Gastroesophageal sphincter (tissue), 4 donors: ENCODE results near the gene MBD3L3. TPM values are rescaled to one million over a fixed set of nuclear protein-coding genes. Genes with fewer than 3 reads are reported as not detected.

Source experiments
- ATAC-seq: fragments of 150-250 bp; one replicate; pipeline ENCODE4 v1.9.1; 2016; ENCODE audit warnings: mild to moderate bottlenecking, moderate library complexity
- H3K27ac ChIP-seq, 4 donors: fragments of 200-600 bp; sonication (generic) in 3 of 4; 1 replicate in 3 of 4; 2 replicates in 1 of 4; pipeline ENCODE4 v1.5.1; 2016 to 2019
- H3K27me3 ChIP-seq: fragments of 200-600 bp; sonication (generic); one replicate; pipeline ENCODE4 v1.5.1; 2019
- H3K36me3 ChIP-seq, 2 donors: fragments of 200-600 bp; sonication (generic); one replicate each; pipeline ENCODE4 v1.5.1; 2019; ENCODE audit warnings: control low read depth in 1 of 2
- H3K4me1 ChIP-seq, 3 donors: fragments of 200-600 bp; sonication (generic); 1 replicate in 2 of 3; 2 replicates in 1 of 3; pipeline ENCODE4 v1.5.1; 2016 to 2019; ENCODE audit warnings: control low read depth in 2 of 3
- H3K4me3 ChIP-seq, 2 donors: fragments of 200-600 bp; sonication (generic); one replicate each; pipeline ENCODE4 v1.5.1; 2019; ENCODE audit warnings: mild to moderate bottlenecking in 1 of 2, moderate library complexity in 1 of 2
- H3K9me3 ChIP-seq, 3 donors: fragments of 200-600 bp; sonication (generic); one replicate each; pipeline ENCODE4 v1.5.1; 2017 to 2019; ENCODE audit warnings: control low read depth in 2 of 3
- CTCF ChIP-seq, 4 experiments: fragments of 200-600 bp in 2 of 4; fragments of 450-650 bp in 2 of 4; sonication (generic) in 1 of 4; IDR thresholded peaks; one replicate each; pipeline ENCODE4 v1.5.1; 2017 to 2019; ENCODE audit warnings: antibody characterized with exemption in 4 of 4, mild to moderate bottlenecking in 2 of 4, moderate library complexity in 2 of 4
- EP300 ChIP-seq: sonication (generic); formaldehyde crosslinking; IDR thresholded peaks from one replicate; pipeline ENCODE4 v1.6.1; 2017; ENCODE audit warnings: antibody characterized with exemption, mild to moderate bottlenecking
- POLR2A ChIP-seq, 2 donors: fragments of 450-650 bp; IDR thresholded peaks; one replicate each; pipeline ENCODE4 v1.6.1; 2017; ENCODE audit warnings: antibody characterized with exemption in 2 of 2, mild to moderate bottlenecking in 2 of 2, moderate library complexity in 1 of 2
- POLR2AphosphoS5 ChIP-seq: sonication (generic); formaldehyde crosslinking; IDR thresholded peaks from one replicate; pipeline ENCODE4 v1.6.1; 2017; ENCODE audit warnings: antibody characterized with exemption
- whole genome bisulfite sequencing, 2 donors: methylation state at CpG; one replicate each; pipeline ENCODE4 v1.1.5; 2018; ENCODE audit warnings: low coverage in 1 of 2; 5-methylcytosine and 5-hydroxymethylcytosine counted together
- total RNA-seq, 4 donors: library from RNA; depleted of rRNA; stranded (reverse); fragments of >200 nt; gene quantifications; one replicate each; pipeline ENCODE4 v1.1.0, GENCODE V29; 2016

The MBD3L3 gene
- total RNA-seq, 4 donors from 2014 or later, result not detected

DNA sequence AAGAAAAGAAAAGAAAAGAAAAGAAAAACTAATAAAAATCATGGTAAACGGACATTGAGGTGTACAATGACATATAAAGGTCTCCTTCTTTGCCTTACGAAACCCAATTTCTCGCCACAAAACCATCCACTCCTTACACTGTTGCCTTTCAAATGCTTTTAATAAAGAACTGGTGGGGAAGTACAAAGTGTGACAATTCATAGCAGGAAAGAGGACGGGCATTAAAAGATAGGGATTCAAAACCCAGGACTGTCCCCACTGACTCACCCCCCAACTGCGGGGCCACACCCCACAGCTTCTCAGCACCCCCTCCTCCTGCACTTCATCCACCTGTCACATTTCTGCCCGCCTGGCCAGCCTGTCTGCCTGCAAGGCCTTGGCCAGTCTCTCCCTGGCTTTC lies 39.6 kb downstream of the MBD3L3 start:
- Histone ChIP-seq H3K36me3 (no peaks in the 10 kb centered on the region), H3K27me3 (peaks cover 11% of the 10 kb centered on the region), H3K4me3 (no peak overlapping the region), H3K4me1 (no peaks in the 10 kb centered on the region), H3K9me3 (peaks cover 0 to 11% (median 0%) of the 10 kb centered on the region in 3 donors), H3K27ac (no peak overlapping the region)
- 71 to 78% methylated on average over 3 to 4 of the region's 6 CpGs for WGBS, 2 donors
- no peak for TF ChIP-seq POLR2A (IDR thresholded peaks at IDR 0.05)
- TF ChIP-seq EP300, result no peak
- TF ChIP-seq CTCF (IDR thresholded peaks at IDR 0.05), result no peak
- no peak for TF ChIP-seq POLR2AphosphoS5
- ATAC-seq, result no peak

DNA sequence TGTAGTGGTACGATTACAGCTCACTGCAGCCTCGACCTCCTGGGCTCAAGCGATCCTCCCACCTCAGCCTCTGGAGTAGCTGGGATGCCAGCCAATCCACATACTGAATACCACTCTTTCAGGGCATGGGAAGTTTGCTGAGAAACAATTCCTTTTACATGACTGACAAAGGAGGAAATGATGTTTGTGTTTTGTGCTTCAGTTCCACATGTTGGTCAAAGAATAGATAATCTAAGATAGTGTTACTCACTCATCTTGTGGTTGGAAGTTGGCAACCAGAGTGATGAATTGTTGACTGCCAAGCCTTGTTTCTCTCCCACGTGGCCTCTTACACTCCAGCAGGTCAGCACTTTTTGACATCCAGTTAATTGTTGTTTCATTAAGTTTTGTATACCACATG lies 44.8 kb downstream of the MBD3L3 start:
- 13 to 62% methylated on average over 1 to 4 of the region's 4 CpGs for WGBS, 2 donors
- Histone ChIP-seq H3K36me3 (no peaks in the 10 kb centered on the region), H3K4me1 (no peaks in the 10 kb centered on the region), H3K9me3 (peaks cover 0 to 14% (median 0%) of the 10 kb centered on the region in 3 donors), H3K27ac (no peak overlapping the region), H3K4me3 (no peak overlapping the region), H3K27me3 (peaks cover 11% of the 10 kb centered on the region)
- ATAC-seq, result no peak
- no peak for TF ChIP-seq EP300
- no peak for TF ChIP-seq POLR2AphosphoS5
- no peak for TF ChIP-seq CTCF (IDR thresholded peaks at IDR 0.05)
- TF ChIP-seq POLR2A (IDR thresholded peaks at IDR 0.05), result no peak

DNA sequence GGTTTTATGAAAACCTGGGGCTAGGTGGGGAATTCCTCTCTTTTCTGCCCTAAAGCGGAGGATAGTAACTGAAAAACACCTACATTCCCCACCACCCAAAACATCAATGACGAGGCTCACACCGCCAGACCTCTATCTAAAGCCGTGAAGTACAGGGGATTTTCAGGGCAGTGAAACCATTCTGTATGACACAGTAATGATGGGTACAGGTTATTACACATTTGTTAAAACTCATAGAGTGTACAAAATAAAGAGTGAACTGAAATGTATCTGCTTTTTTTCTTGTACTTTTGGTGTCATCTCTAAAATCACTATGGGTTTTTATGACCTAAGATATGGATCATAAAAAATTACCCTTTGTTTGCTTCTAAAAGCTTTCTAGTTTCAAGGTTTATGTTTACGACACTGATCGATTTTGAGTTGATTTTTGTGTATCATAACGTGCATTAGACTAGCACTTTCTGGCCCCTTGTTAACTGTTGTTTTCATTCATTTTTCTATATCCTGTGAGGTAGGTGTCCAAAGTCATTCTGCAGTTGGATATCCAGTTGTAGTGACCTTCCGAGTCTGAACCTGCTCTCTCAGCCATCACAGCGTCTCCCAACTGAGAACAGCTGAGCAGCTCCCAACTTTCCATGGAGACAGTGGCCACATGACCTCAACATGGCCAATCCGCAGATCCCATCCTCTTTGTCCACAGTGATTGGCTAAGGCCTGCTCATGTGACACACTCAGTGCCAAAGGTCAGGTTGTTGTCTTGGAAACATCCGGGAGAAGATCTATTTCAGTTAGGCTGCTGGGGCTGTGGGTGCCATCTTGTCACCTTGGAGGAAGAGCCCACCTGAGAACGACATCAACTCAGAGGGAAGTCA lies 47.5 kb downstream of the MBD3L3 start:
- no peak for ATAC-seq
- H3K4me1 ChIP-seq, result no peaks in the 10 kb centered on the region
- no peak overlapping the region for H3K4me3 ChIP-seq
- peaks cover 0 to 14% (median 0%) of the 10 kb centered on the region in 3 donors for H3K9me3 ChIP-seq
- TF ChIP-seq POLR2A (IDR thresholded peaks at IDR 0.05) (no peak), EP300 (no peak), POLR2AphosphoS5 (no peak)
- no peak overlapping the region for H3K27ac ChIP-seq
- H3K36me3 ChIP-seq, result no peaks in the 10 kb centered on the region
- 85 to 87% methylated on average over 5 to 9 of the region's 12 CpGs for WGBS, 2 donors
- H3K27me3 ChIP-seq, result no peaks in the 10 kb centered on the region

- WGBS, 2 donors, result 30 to 50% methylated on average over 1 to 2 of the region's 4 CpGs
- H3K4me3 ChIP-seq, result no peak overlapping the region
- no peaks in the 10 kb centered on the region for H3K36me3 ChIP-seq
- no peak overlapping the region for H3K27ac ChIP-seq
- no peaks in the 10 kb centered on the region for H3K9me3 ChIP-seq
- no peaks in the 10 kb centered on the region for H3K4me1 ChIP-seq
- no peaks in the 10 kb centered on the region for H3K27me3 ChIP-seq
- ATAC-seq, result no peak
- TF ChIP-seq POLR2A (IDR thresholded peaks at IDR 0.05) (no peak), CTCF (IDR thresholded peaks at IDR 0.05) (no peak), EP300 (no peak), POLR2AphosphoS5 (no peak)
Measured at GRCh38 chr19:7007859-7008258, 50.6 kb downstream of the MBD3L3 start.

Other genes starting within 250 kb of the MBD3L3 start
- under 1 TPM in 1 of 4 donors, not detected in 3; 0.13 TPM for gene ADGRE1, start 171.1 kb downstream of the MBD3L3 start, total RNA-seq
- not detected for gene MBD3L2B, start 37.2 kb downstream of the MBD3L3 start, total RNA-seq
- gene MBD3L5, start 28.1 kb downstream of the MBD3L3 start, total RNA-seq, result not detected
- gene MBD3L4, start 18.5 kb downstream of the MBD3L3 start, total RNA-seq, result not detected
- gene MBD3L2, start 9.4 kb downstream of the MBD3L3 start, total RNA-seq, result not detected
- gene ZNF557, start 11.0 kb upstream of the MBD3L3 start, total RNA-seq, result 10 to 100 TPM in 1 of 4 donors, 1 to 10 TPM in 3; 7.9 to 12.0 (median 8.8) TPM
- 10 to 100 TPM; 67.6 to 95.6 (median 81.2) TPM for gene INSR, start 235.7 kb upstream of the MBD3L3 start, total RNA-seq